D341Med (cell line): ENCODE results near the gene CALML5.
A peak's percentile ranks its signal among the peaks of the same experiment; 100 is the strongest.
"Not testable (repeated sequence)": the region's sequence is repeated elsewhere in the genome, so short reads cannot be mapped to it uniquely, and the experiment has no call there.

Experiments
- DNase-seq: peaks from one replicate; pipeline ENCODE4 v3.0.0; 2012; ENCODE audit warnings: low spot score

The CALML5 gene

DNA sequence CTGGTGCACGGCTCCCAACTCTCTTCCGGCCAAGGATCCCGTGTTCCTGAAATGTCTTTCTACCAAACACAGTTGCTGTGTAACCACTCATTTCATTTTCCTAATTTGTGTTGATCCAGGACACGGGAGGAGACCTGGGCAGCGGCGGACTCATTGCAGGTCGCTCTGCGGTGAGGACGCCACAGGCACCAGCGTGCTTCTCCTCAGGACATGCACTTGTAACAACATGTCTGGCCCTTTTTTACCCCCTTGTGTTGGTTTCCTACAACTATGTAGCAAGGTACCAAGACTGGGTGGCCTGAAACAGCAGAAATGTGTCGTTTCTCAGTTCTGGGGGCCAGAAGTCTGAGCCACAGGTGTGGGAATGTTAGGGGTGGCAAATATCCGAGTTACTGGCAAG lies 18.2 kb downstream of the CALML5 start:
- no peak for DNase-seq

DNA sequence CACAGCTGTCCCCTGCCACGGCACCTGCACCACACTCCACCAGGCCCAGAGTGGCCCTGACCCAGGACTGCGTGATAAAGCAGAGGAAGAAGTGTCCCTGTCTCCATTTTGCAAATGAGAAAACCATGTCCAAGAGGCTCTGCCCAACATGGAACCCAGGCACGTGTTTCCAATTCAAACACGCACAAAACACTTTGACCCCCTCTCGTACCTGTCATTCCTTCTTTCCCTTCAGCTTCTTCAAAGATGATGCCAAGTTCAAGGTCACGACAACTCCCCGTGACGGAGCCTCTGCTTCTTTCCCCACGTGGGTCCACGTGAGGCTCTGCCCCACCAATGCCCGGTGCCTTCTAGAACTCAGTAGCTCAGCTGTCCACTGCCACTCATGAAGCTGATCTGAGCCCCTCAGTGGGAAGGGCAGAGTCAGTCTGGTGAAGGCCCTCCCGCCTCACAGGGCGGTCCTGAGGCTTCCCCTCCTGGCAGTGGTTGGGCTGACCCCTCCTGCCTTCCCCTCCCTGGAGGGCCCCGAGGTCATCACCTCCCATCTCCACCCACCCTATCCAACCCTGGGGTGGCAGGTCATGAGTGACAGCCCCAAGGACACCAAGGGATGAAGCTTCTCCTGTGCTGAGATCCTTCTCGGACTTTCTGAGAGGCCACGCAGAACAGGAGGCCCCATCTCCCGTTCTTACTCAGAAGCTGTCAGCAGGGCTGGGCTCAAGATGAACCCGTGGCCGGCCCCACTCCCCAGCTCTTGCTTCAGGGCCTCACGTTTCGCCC lies 19.0 kb downstream of the CALML5 start:
- DNase-seq = no peak

DNA sequence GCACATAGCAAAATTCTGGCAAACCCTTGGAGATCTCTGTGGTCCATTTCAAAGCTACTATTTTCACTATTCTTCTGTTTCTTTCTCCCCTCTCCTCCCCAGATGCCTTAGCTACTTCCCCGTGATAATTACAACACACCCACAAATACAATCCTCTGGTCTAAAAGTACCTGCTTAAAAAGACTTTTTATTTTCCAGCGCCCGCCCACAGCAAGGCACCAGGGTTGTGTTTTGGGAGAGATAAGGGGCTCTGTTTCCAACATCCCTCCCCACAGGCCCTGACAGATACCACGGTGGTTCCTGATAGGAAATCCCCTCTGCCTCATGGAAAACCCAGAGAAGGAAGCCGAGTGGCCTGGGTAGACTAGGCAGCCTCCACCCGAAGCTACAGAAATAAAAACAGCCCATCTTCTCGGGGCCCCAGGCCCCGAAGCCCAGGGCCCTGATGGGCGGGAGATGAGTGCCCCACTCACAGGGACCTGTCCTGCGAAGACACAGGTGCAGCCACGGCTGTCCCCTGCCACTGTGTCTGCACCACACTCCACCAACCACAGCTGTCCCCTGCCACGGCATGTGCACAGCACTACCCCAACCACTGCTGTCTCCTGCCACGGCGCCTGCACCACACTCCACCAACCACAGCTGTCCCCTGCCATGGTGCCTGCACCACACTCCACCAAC lies 19.7 kb downstream of the CALML5 start:
- DNase-seq = peak; percentile 20

DNA sequence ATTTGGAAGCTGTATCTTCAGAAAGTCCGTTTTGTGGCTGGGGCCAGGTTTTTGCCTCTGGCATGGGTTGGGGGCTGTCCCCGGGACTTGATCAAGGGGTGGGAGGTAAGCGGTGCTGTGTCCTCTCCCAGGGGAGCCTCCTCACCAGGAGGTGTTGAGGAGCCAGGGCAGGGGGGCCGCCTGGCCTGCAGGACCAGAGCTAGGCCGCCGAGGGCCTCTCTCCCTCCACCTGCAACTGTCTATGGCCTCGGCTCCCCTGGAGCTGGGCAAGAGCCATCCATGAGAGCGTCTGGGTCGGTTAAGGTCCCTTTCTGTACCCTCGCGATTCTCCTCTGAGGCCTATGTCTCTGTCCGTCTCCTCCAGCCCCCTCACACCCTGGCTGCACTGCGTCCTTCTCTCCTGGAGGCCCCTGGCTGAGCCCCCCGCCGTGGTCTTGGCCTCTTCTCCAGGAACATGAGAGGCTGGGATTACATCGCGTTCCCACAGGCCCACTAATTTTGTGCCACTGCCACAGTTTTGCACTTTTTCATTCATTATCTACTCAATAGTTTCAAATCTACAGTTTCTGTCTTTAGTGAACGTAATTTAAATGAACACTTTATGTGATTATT lies 20.6 kb downstream of the CALML5 start:
- DNase-seq = peak; percentile 17

DNA sequence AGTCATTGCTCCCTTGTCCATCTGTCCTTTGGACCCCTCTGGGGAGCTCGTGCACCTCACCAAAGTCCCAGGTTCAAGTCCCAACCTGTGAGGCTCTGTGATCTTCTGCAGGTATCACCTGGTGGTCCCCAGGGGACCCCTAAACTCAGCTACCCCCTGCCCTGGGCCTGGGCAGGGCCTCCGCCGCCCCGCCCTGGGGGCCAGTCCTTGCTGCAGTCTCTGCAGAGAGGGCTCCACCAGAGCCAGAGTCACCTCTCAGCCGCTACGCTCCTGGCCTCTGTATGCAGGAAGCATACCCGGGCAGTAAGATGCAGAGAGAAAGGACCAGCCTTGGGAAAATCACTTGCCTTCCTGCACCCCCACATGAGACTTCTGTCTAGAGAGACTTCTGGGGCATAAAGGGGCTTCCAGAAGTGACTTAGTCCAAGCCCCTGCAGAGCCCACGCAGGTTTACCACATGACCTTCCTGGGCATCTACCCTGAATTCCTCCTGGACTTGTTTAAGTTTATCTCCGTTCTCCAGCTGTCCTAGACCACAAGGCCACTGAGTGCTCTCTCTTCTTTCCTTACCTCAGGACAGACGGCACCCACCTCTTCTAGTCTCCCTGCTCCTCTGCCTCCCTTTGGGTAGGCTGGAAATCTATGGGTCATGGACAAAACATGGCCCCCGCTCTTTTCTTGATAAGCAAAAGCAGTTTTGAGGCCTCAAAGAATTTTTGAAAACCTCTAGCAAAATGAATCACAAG lies 21.2 kb downstream of the CALML5 start:
- DNase-seq = peak; percentile 14

DNA sequence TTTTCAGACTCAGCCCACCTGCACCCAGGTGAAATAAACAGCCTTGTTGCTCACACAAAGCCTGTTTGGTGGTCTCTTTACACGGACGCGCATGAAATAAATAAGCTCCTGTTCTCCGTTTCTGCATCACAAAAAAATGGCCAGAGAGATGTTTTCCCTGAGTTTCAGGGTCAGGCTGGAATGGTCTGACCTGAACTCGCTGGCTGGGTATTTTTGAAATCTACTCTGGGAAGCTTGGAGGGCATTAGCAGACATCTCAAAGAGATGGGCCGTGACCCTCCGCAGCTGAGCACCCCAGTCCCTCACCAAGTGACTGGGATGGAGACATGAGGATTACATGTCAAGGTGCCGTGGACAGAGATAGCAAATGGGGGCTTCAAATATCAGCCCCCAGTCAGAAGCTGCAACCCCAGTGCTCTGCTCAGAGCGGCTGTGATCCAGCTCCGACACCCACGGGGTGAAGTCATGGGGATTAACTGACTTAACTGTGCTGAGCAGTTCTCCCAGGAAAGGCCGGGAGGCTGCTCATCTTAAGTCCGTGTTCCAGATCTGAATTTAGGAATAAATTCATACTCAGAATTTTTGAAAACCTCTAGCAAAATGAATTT lies 22.3 kb downstream of the CALML5 start:
- peak; percentile 11 for DNase-seq

DNA sequence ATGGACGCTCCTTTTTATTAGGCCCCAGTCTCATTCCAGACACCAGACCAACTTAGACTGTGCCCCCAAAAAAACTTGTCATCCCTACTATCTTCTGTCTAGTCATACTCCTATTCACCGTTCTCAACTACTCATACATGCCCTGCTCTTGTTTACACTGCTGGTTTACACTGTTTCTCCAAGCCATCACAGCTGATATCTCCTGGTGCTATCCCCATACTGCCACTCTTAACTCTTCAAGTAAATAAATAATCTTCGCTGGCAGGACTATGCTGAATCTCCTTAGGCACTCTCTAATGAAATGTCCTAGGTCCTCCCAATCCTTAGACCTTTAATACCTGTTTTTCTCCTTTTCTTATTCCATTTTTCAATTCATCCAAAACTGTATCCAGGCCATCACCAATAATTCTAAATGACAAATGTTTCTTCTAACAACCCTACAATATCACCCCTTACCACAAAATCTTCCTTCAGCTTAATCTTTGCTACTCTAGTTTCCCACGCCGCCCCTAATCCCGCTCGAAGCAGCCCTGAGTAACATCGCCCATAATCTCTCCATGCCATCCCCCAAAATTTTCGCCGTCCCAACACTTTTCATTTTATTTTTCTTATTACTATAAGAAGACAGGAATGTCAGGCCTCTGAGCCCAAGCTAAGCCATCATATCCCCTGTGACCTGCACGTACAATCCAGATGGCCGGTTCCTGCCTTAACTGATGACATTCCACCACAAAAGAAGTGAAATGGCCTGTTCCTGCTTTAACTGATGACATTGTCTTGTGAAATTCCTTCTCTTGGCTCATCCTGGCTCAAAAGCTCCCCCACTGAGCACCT lies 23.2 kb downstream of the CALML5 start:
- DNase-seq = not testable (repeated sequence)

DNA sequence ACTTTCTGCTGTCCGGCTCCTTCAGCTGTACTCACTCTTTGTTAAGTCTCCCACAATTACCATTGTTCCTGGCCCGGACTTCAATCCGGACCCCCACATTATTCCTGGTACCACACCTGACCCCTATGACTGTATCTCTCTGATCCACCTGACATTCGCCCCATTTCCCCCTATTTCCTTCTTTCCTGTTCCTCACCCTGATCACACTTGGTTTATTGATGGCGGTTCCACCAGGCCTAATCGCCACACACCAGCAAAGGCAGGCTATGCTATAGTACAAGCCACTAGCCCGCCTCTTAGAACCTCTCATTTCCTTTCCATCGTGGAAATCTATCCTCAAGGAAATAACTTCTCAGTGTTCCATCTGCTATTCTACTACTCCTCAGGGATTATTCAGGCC lies 24.3 kb downstream of the CALML5 start:
- not testable (repeated sequence) for DNase-seq

DNA sequence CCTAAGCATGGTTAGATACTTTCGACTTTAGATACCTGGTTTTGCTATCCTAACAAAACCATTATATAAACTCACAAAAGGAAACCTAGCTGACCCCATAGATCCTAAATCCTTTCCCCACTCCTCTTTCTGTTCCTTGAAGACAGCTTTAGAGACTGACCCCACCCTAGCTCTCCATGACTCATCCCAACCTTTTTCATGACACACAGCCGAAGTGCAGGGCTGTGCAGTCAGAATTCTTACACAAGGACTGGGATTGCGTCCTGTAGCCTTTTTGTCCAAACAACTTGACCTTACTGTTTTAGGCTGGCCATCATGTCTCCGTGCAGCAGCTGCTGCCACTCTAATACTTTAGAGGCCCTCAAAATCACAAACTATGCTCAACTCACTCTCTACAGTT lies 24.7 kb downstream of the CALML5 start:
- not testable (repeated sequence) for DNase-seq

DNA sequence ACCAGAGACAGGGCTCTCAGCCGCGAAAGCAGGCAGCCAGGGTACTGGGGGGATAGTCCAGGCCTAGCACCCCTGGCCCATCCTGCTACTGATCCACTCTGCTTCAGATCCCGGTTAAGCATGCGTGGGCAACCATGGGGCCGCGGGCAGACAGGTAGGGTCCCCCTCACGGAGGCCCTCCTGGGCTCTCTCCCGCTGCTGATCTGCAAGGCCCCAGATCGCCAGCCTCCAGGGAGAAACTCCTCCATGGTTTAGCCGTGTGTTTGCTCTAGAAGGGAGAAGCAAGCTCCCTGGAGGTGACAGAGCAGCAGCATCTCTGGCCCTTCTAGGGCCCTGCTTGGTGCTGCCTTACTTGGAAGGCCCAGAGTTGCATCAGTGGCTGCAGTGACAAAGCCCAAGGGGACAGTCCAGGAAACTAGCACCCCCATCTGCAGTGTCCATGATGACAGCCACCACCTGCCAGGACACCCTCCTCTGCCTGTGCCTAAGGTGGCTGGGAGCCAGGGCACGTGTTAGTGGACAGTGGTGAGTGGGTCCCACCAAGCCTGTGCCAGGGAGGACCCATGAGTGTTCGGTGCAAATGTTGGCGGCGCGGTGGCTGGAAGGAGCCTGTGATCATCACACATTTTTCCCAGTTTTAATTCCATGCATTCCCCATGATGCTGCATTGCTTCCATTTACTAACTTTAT lies 29.2 kb downstream of the CALML5 start:
- DNase-seq = no peak

DNA sequence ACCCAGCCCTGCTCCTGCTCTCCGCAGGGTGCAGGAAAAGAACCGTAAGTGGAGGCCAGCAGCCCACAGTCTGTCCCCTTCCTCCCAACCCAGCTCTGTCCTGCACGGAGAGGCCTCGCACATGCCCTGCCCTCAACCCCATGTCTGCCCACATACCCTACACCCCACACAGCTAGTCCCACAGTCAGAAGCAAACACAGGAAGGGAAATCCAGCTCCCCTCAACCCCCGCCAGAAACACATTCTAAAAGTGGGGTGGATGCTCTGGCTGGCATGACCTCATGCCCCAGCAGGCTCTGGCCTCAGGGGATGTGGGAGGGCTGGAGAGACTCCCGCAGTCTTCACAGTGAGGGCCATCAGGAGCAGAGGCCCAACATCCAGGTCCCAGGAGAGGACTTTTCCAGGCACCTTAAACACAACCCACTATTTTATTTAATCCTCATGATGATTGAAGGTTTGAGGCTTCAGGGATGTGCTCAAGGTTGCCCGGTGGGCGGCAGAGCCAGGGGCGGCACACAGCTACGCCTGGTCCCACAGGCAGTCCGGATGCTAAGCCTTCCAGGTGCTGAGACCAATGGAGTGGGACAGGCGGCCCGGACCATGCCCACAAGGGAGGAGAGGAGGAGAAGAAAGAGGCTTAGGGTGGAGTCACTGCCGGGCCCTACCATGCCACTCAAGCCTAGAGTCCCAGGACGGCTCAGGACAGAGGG lies 29.9 kb downstream of the CALML5 start:
- DNase-seq = no peak

DNA sequence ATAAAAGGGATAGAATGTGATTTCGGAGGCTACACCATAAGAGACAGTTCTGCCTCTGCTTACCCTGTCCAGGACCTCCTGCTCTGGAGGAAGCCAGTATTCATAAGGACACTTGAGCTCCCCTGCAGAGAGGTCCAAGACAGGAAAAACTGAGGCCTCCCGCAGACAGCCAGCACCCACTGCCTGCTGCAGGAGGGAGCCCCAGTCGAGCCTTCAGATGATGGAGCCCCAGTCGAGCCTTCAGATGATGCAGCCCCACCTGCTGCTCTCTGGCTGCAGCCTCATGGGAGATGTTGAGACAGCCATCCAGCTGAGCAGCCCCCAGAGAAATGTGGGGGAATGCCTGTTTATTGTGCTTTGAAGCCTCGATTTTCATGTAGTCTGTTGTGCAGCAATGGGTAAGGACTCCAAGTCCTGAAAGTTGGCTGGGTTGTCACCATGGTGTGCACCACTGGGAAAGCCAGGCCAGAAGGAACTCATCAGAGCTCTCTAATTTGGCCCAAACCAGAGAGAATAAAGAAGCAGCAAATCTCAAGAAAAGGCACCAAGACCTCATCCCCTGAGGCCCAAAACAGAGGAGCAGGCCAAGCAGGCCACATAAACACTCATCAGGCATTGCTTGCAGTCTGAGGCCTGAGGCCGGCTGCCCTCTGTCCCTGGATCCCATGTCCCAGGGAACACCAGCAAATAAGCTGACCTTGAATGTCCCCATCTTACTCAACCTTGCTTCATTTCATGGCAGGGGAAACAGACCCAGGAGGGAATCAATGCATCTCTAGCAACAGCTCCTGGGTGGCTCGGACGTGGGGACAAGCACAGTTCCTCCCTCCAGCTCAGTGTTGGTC lies 30.9 kb downstream of the CALML5 start:
- DNase-seq = no peak

DNA sequence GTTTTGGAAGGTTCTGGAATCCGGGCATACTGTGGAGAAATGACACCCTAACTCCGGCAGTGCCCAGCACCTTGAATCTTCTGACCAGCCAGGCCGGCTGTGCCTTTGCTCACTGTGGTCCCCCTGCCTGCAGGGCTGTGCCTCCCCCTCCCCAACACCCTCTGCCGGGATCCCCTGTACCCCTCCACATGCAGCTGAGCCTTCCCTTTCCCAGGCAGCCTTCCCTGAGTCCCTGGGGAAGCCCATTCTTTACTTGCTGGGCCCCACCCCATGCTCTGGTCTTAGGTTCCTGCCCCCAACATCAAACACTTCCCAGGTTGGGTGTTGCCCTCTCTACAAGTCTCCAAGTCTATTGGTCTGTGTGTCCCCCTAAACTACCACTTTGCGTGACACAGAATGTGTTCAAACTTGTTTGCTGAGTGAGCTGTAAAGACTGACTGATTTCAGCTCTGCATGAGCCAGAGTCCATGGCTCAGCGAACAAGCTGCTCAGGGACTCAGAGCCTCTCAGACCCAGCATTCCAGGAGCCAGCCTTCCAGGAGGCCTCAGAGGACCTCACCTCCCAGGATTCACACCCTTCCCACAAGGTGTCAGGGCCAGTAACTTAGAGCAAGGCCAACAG lies 31.6 kb downstream of the CALML5 start:
- DNase-seq = no peak

DNA sequence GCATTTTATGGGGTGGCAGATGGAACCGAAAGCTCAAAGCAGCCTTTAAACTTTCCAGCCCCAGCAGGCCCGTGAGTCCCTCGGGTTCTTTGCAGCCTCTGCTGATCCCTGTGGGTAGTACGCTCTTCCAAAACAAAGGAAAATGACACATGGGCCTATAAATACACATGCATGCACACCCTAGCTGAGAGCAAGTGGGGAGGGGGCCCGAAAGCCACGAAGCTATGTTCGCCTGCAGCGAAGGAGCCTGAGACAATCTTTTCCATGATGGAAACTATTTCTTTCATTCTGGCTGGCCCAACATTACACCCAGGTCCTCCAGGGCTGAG lies 32.2 kb downstream of the CALML5 start:
- DNase-seq = no peak

DNA sequence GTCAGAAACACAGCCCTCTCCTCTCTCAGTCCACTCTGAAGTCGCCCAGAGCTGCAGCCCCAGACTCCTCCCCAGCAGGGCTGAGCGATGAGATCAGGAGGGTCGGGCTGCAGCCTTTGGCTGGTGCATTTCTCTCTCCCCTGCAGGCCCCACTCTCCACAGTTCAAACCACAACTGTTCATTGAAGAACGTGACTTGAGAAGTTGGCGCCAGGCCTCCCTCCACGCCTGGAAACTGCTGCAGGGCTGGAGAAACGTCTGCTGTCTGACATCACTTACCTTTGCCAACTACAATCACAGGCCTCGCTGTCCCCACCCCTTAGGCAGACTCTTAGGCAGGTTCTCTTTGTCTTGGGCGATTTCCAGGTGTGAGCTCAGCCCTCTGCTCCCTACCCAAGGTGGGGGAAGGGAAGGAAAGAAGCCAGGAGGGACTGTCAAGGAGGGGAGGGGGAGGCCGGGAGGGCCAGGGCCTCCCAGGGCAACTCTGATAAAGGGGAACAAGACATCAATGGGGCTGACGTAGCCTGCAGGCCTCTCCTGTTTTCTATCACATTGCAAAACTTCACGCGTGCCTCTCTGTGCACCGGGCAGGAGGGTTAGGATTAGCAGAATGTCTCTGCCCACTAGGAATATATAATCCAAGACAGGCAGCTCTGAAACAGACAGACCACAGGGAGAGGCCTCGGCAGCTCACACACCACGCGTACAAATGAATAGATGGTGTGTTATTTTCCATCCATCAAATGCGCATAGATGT lies 32.7 kb downstream of the CALML5 start:
- DNase-seq = no peak

DNA sequence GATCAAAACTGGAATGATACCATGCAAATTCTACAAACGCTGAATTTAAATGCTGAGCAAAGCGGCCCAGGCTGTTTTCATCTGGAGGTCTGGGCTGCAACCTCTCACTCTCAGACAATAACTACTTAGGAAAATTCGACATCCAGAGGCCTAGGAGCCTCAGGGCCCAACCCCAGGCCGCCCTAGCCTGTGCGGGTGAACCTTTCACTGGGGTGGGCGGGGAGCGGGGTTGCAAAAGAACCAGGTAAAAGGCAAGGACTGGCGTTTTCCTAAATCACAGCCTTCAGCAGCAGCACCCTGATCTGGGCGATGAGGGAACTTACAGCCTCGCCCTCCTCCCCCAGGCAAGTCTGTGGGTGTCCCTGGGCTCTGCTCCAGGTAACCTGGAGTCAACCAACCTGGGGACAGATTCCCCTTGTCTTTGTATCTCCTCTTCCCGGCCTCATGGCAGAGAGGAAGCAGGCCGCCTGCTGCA lies 33.4 kb downstream of the CALML5 start:
- no peak for DNase-seq

DNA sequence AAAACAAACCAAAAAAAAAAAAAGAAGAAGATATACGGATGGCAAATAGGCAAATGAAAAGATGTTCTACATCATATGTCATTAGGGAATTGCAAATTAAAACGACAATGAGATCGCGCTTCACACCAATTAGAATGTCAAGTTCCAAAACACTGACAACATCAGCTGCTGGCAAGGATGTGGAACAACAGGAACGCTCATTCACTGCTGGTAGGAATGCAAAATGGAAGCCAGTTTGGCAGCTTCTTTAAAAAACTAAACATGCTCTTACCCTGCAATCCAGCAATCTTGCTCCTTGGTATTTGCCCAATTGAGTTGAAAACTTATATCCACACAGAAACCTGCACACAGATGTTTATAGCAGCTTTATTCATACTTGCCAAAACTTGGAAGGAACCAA lies 34.8 kb downstream of the CALML5 start:
- DNase-seq = no peak

DNA sequence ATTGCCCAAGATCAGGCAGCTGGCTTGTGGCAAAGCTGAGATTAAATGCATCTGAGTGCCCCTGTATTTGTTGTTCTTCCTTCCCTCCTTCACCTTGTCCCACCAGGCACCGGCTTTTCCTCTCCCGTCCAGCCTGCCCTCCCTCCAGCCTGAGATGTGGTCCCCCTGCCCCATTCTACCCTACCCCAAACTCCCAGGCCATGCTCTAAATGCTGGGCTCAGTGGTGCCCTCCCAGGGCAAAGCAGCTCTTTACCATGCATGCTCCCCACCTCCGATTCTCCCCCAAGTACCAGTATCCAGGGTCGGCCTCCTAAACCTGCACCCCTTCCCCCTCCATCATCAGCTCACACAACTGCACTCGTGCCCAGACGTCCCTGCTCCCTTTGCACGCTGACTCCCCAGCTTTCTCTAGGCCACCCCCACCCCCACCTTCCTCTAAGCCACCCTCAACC lies 36.5 kb downstream of the CALML5 start:
- no peak for DNase-seq
